Thoracic aorta (tissue), 2 donors: Measurements from ENCODE around the gene OSR1. TPM values are rescaled to one million over a fixed set of nuclear protein-coding genes. Genes with fewer than 3 reads are reported as not detected.

ENCODE experiments used
- ATAC-seq: fragments of 150-250 bp; one replicate; pipeline ENCODE4 v1.8.0; 2017; ENCODE audit warnings: low read depth; ENCODE audit not compliant: insufficient number of reproducible peaks, low FRiP score
- DNase-seq: peaks from one replicate; pipeline ENCODE4 v3.0.0-alpha.2; 2020; ENCODE audit warnings: low spot score
- H3K27ac ChIP-seq, 2 donors: fragments of 200-600 bp; sonication (generic); 1 replicate in 1 of 2; 2 replicates in 1 of 2; pipeline ENCODE4 v1.5.1; 2016; ENCODE audit warnings: mild to moderate bottlenecking in 2 of 2, moderate library complexity in 2 of 2
- H3K27me3 ChIP-seq: fragments of 200-600 bp; sonication (generic); replicated peaks from 2 replicates; pipeline ENCODE4 v1.6.0; 2016; ENCODE audit warnings: mild to moderate bottlenecking; ENCODE audit not compliant: insufficient read depth
- H3K36me3 ChIP-seq: fragments of 200-600 bp; sonication (generic); one replicate; pipeline ENCODE4 v1.5.1; 2016
- H3K4me1 ChIP-seq, 2 donors: fragments of 200-600 bp; sonication (generic); 1 replicate in 1 of 2; 2 replicates in 1 of 2; pipeline versions ENCODE4 v1.5.1 to v1.6.0; 2016; ENCODE audit warnings: low read depth in 2 of 2, mild to moderate bottlenecking in 1 of 2; ENCODE audit not compliant: control insufficient read depth in 1 of 2
- H3K4me3 ChIP-seq: fragments of 200-600 bp; sonication (generic); 2 replicates; pipeline ENCODE4 v1.5.1; 2016; ENCODE audit warnings: mild to moderate bottlenecking
- H3K9me3 ChIP-seq: fragments of 200-600 bp; sonication (generic); 2 replicates; pipeline ENCODE4 v1.5.1; 2016
- CTCF ChIP-seq: fragments of 200-600 bp; sonication (generic); IDR thresholded peaks from one replicate; pipeline ENCODE4 v1.5.1; 2019; ENCODE audit warnings: antibody characterized with exemption
- total RNA-seq, 2 donors: library from RNA; depleted of rRNA; stranded (reverse); fragments of >200 nt; gene quantifications; one replicate each; pipeline versions ENCODE4 v1.1.0 to v1.2.3, GENCODE V29; 2016

OSR1 gene
- total RNA-seq, 2 donors from 2014 or later, result 90.7 to 180 TPM

GRCh38 chr2:19321946-19322345, 36.5 kb downstream of the OSR1 start:
- H3K36me3 ChIP-seq, result no peaks in the 10 kb centered on the region

GRCh38 chr2:19320813-19321212, 37.6 kb downstream of the OSR1 start:
- no peak for ATAC-seq
- TF ChIP-seq CTCF, result no peak

More at GRCh38 chr2:19321946-19322345, 36.5 kb downstream of the OSR1 start:
- Histone ChIP-seq H3K27ac (no peak overlapping the region), H3K27me3 (no peaks in the 10 kb centered on the region), H3K4me1 (no peaks in the 10 kb centered on the region), H3K9me3 (no peaks in the 10 kb centered on the region), H3K4me3 (no peak overlapping the region)
- DNase-seq (no peak), ATAC-seq (no peak)
- TF ChIP-seq CTCF, result no peak

GRCh38 chr2:19319698-19320097, 38.7 kb downstream of the OSR1 start:
- Histone ChIP-seq H3K36me3 (no peaks in the 10 kb centered on the region), H3K27me3 (no peaks in the 10 kb centered on the region), H3K4me3 (no peak overlapping the region), H3K9me3 (no peaks in the 10 kb centered on the region), H3K4me1 (no peaks in the 10 kb centered on the region), H3K27ac (no peak overlapping the region)
- no peak for TF ChIP-seq CTCF
- ATAC-seq (no peak), DNase-seq (no peak)

More at GRCh38 chr2:19320813-19321212, 37.6 kb downstream of the OSR1 start:
- no peak for DNase-seq
- Histone ChIP-seq H3K4me1 (no peaks in the 10 kb centered on the region), H3K36me3 (no peaks in the 10 kb centered on the region), H3K9me3 (no peaks in the 10 kb centered on the region), H3K4me3 (no peak overlapping the region), H3K27ac (no peak overlapping the region), H3K27me3 (no peaks in the 10 kb centered on the region)

- DNase-seq (no peak), ATAC-seq (no peak)
- H3K4me1 ChIP-seq, result no peaks in the 10 kb centered on the region
- no peaks in the 10 kb centered on the region for H3K36me3 ChIP-seq
- no peaks in the 10 kb centered on the region for H3K9me3 ChIP-seq
- no peaks in the 10 kb centered on the region for H3K27me3 ChIP-seq
- no peak overlapping the region for H3K4me3 ChIP-seq
- no peak overlapping the region for H3K27ac ChIP-seq
- no peak for TF ChIP-seq CTCF
Observed at GRCh38 chr2:19319064-19319463, 39.4 kb downstream of the OSR1 start.

- Histone ChIP-seq H3K9me3 (no peaks in the 10 kb centered on the region), H3K36me3 (no peaks in the 10 kb centered on the region), H3K27ac (no peak overlapping the region), H3K4me3 (no peak overlapping the region), H3K4me1 (no peaks in the 10 kb centered on the region), H3K27me3 (no peaks in the 10 kb centered on the region)
- no peak for ATAC-seq
- TF ChIP-seq CTCF, result no peak
- no peak for DNase-seq
Observed at GRCh38 chr2:19313553-19313952, 44.9 kb downstream of the OSR1 start.
